Raji (cell line): ENCODE measurements around the gene C1QA.

ENCODE experiments used
- POLR2A ChIP-seq: IDR thresholded peaks from 2 replicates; pipeline ENCODE4 v1.6.1; 2011; ENCODE audit warnings: low read depth, low read length, control low read depth; ENCODE audit not compliant: insufficient read depth

Gene C1QA

DNA sequence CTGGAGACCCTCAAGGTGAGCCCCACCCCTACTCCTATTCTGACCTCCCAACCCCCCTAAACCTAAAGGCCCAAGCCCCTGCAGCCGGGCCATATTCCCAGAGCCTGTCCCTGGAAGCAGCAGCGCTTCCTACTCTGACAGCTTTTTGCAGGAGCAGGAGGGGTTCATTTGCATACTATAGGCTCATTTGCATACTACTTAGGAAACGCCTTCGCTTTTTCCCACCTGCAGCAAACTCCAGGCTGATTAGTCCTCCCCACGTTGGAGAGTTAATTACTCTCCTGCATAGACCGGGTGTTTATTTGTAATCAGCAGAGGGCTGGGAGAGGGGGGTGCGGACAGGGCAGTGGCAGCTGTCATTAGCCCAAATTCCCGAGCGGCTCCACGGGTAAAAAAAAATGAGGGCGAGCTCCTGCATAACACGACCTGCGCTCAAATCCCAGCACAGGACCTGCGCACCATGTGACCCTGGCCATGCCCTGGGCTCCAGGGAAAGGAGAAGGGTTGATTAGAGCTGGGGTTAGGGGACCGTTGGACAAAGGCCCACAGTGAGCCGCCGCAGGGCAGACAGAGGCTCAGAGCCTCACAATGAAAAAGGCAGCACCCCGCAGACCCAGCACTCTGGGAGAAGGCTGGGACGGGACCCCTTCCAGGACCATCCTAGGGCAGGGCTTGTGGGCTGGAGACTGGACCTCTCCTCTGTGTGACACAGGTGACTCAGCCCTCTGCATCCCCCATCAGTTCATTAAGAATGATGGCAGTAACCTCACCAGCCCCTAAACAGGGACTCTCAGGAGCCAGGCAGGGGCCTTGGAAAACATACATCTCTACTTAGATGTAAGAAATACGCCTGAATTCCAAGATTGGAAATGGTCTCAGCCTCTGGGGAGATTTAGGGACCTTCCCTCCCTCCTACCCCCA is 9.9 kb upstream of the C1QA start:
- no peak for TF ChIP-seq POLR2A

DNA sequence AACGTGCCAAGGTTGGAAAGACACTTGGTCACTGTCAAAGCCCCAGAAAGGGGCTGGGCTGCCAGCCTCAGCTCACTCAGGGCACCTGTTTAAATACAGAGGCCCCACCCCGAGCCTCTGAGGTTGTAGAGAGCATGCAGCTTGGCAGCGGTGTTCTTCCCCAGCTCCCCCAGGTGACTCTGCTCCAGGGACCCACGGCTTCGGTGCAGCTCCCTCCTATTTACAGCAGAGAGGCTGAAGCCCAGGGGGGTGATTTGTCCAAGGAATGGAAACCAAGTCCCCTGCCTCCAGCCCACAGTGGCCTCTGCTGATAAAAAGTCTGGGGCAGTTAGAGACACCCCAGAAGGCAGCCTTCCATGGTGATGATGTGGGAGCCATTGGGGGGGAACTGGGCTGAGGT is 9.1 kb upstream of the C1QA start:
- no peak for TF ChIP-seq POLR2A

DNA sequence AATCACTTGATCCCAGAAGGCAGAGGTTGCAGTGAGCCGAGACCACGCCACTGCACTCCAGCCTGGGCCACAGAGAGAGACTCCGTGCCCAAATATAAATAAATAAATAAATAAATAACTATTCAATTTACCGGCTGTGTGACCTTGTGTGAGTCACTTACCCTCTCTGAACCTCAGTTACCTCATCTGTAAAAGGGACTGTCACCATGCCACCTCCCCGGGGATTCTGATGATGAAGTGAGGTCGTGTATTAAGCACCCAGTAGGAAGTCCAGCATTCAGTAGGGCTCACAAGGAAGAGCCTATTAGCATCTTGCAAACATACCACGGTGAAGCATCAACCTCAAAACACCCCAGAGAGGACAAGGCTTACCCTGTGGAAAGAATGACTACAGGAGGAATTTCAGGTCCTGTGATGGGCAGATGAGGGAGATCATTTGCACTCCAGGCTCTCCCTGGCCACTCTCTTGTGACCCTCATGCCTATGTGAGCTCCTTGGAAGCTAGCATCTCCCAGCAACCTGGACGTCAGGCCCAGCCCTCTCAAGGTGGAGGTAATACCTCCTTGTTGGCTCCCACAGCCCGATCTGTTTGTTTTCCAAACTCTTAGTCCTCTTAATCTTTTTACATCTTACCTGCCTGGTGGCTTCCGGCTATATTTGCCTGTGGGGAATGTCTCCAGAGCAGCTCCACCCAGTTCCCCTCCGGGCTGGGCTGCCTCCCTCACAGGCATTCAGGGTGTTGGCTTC is 7.6 kb upstream of the C1QA start:
- TF ChIP-seq POLR2A: no peak

DNA sequence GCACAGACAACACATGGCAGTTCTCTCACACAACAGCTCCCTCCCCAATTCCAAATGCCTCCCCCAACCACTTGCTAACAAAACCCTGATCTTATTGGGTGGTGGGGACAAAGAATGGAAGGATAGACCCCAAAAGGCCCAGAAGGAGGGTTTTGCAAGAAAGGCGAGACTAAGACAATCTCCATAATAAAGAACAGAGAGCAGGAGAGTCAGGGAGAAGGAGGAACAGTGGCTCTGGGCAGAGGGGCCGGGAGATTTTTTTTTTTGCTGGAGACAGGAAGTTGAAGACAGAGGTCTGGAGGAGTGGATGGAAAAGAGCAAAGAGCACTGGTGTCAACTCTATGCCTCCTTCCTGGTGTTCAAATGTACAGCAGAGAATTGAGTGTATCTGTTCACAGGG is 6.5 kb upstream of the C1QA start:
- TF ChIP-seq POLR2A: no peak

DNA sequence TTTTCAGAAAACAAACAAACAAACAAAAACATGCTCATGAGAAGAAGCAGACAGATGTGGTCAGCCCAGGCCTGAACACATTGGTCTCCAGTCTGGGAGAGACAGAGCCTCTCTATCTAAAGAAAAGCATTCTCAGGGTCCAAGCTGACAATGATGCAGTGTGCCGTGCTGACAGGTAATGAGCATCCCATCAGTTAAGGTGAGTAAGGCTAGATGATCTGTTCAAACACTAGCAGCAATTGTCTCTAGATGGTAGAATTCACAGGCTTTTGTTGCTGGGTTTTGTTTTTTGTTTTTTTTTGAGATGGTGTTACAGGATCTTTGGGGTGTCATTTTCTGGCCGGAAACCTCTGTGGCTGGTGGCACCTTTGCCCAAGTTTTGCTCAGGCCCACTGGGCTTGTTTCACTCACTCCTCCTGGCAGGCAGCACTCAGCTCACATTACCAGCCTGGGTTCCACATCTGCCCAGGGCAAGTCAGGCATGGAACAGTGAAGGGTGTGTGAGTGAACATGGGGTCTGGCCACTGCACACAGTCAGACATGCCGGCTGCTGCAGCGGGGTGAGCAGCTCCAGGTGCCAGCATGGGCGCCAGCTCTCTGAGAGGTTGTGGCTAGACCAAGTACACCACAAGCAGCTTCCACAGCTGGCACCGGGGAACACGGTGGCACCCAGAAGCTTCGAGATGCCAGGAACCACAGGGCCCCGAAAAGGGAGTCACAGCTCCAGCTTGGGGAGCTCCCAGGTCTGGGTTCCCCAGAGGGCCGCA is 2.5 kb upstream of the C1QA start:
- TF ChIP-seq POLR2A: no peak

DNA sequence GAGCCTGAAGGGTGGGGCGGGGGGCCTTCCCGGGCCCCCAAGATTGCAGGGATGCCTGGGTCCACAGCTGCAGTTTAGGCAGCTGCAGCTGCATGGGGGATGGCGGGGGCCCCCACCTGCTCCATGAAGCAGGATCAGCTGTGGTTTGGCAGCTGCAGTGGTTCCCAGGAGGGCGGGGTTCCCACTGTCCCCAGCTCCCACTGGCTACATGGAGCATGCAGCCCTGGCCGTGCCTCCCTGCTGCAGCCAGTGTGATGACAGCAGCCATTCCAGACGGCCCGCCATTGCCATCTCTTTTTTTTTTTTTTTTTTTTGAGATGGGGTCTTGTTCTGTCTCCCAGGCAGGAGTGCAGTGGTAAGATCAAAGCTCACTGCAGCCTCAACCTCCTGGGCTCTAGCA is 992 bp upstream of the C1QA start:
- no peak for TF ChIP-seq POLR2A

DNA sequence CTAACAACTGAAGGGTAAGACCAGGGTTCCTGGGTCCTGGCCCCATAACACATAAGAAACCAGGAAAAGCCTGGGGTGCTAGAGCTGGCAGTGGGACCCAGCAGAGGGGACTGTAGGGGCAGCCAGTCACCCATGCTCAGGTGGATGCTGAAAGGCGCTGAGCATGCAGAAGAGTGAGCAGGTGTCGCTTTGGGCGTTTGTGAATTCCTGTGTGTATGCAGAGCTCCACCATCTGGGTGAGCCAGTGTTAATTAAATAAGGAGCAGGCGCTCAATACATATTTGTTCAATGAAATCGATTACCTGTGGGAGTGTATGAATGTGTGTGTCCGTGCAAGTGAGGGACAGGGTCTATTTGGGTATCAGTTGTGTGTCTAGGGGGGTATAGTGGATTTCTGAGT is 499 bp downstream of the C1QA start:
- TF ChIP-seq POLR2A: no peak

DNA sequence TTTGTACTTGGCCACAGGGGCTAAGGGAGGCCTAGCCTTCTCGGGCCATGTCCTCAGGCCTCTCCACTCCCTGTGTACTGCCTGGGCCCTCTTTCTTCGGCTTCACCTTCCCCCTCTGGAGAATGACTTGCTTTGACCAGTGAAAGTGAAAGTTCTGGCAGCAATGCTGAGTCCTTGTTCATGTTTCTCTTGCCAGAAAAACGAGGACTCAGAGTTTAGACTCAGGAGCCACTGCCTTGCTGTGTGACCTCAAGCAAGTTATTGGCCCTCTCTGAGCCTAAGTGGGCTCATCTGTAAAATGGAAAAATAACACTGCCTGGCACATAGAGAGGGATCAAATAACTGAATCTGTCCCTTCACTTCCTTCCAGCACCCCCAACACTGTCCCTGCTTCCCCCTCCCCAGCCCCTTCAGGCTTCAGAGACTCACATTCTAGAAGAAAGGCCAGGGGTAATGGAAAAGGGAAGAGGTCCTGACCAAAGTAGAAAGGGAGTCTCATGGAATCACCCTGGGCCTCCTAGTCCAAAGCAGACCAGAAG is 1.5 kb downstream of the C1QA start:
- TF ChIP-seq POLR2A: no peak

DNA sequence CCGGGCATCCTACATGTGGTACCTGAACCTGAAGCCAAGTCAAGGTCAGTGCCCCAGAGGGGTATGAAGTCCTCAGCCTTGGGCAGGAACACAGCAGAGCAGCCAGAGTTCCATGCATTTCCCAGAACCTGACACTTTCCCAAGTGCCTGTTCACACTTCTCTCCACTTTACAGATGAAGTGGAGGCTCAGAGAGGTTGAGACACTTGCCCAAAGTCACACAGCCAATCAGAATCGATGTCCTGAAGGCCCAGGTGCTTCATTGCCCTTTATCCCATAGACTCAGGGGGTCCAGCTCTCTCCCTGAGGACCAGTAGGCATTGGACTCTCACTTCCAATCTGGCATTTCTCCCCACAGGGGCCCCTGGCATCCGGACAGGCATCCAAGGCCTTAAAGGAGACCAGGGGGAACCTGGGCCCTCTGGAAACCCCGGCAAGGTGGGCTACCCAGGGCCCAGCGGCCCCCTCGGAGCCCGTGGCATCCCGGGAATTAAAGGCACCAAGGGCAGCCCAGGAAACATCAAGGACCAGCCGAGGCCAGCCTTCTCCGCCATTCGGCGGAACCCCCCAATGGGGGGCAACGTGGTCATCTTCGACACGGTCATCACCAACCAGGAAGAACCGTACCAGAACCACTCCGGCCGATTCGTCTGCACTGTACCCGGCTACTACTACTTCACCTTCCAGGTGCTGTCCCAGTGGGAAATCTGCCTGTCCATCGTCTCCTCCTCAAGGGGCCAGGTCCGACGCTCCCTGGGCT is 2.2 kb downstream of the C1QA start:
- TF ChIP-seq POLR2A: no peak

DNA sequence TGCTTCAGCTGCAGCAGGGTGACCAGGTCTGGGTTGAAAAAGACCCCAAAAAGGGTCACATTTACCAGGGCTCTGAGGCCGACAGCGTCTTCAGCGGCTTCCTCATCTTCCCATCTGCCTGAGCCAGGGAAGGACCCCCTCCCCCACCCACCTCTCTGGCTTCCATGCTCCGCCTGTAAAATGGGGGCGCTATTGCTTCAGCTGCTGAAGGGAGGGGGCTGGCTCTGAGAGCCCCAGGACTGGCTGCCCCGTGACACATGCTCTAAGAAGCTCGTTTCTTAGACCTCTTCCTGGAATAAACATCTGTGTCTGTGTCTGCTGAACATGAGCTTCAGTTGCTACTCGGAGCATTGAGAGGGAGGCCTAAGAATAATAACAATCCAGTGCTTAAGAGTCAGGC is 2.9 kb downstream of the C1QA start:
- no peak for TF ChIP-seq POLR2A

DNA sequence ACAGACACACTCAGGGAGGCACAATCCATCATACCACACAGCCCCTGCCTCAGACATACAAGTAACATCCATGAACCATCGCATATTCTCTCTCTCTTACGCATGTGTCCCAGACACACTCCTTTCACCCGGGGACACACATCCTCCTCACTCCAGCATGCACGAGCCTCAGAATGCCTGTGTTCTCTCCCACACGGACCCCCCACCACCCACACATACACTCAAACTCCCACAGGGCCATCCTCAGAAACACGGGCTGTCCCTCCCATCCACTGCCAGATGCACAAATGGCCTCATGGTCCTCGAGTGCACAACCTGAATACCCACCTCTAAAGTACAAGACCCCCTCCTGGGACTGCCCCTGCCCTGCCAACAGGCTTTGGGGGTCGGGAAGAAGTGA is 4.8 kb downstream of the C1QA start:
- TF ChIP-seq POLR2A: no peak

DNA sequence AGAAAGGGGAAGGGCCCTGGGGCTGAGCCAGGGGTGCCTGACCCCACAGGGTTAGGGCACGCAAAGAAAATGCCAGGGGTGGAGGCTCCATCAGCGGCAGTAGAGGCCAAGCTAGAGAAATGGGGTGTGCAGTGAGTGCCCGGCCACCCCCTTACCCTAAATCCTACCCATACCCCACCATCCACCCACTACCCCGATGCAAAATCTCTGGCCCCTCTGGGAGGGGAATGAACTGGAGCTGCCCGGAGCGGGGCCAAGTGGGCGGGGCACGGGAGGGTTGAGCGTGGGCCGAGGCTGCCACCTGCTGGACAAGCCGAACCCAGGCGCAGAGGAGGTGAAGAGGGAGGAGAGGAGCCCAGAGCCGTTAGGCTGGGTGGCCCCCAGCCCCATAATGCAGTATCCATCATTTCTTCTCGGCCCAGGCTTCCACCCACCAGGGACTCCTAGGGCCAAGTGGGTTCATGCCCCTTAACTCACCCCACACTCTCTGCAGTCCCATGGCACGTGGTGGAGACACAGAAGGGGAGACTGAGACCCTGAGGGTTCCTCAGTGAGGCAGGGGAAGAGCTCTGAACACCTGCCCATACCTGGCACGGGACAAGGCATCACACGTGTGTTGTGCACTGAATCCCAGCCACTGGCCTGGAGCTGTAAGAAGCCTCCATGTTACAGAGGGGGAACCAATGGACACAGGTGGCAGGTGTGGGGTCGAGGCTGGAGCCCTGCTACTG is 5.6 kb downstream of the C1QA start:
- TF ChIP-seq POLR2A: no peak

DNA sequence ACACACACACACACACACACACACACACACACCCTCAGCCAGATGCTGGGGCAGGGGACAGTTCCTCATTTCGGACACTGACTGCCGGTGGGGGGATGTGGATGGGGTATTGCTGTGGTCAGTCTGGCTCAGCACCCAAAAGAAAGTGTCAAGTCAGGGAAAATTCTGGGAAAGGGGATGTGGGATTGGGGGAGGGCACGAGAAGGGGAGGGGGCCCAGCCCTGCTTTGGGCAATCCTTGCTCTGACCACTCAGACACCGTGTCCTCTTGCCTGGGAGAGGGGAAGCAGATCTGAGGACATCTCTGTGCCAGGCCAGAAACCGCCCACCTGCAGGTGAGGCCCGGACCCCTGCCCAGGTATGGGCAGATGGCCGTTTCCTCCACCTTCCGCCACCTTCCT is 7.0 kb downstream of the C1QA start, which contains the start of gene C1QC:
C1QC (plus strand) TSS at position 253 of the 400 bp plus-strand sequence. CDS start 391 bp downstream, outside the sequence.
- TF ChIP-seq POLR2A: no peak

DNA sequence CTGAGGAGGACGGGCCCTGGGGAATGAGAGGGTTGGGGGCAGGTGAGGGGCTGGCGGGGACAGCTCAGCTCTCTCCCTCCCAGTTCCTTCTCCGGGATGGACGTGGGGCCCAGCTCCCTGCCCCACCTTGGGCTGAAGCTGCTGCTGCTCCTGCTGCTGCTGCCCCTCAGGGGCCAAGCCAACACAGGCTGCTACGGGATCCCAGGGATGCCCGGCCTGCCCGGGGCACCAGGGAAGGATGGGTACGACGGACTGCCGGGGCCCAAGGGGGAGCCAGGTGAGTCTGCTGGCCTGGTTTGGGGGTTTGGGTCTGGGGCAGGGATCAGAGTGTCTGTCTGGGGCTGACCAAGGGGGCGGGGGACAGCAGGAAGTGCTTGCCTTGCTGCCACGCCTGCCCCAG is 7.5 kb downstream of the C1QA start:
- TF ChIP-seq POLR2A: no peak
